Urinary bladder (tissue), 4 donors: ENCODE results near the gene SLC25A26. TPM values are rescaled to one million over a fixed set of nuclear protein-coding genes. Genes with fewer than 3 reads are reported as not detected.

Experiments used
- DNase-seq: peaks from one replicate; pipeline ENCODE4 v3.0.0-alpha.2; 2015; ENCODE audit errors: extremely low spot score
- H3K27ac ChIP-seq: one replicate; pipeline ENCODE4 v1.5.1; 2013; ENCODE audit warnings: low read depth, mild to moderate bottlenecking, moderate library complexity
- H3K36me3 ChIP-seq: one replicate; pipeline ENCODE4 v1.6.1; 2013; ENCODE audit warnings: mild to moderate bottlenecking, moderate library complexity; ENCODE audit not compliant: insufficient read depth
- H3K4me1 ChIP-seq: one replicate; pipeline ENCODE4 v1.6.1; 2013; ENCODE audit warnings: mild to moderate bottlenecking, moderate library complexity; ENCODE audit not compliant: insufficient read depth
- H3K4me3 ChIP-seq: one replicate; pipeline ENCODE4 v1.5.1; 2013; ENCODE audit warnings: low read depth, low read length
- WGBS: extraction: QIAGEN DNeasy Blood & Tissue Kit; methylation state at CpG from one replicate; pipeline ENCODE4 v1.1.7; 2013; 5-methylcytosine and 5-hydroxymethylcytosine counted together
- polyA plus RNA-seq: library from polyadenylated mRNA; stranded (reverse); fragments of 200-250 nt; gene quantifications from one replicate; pipeline ENCODE4 v1.2.3, GENCODE V29; 2013
- total RNA-seq: library from RNA; depleted of rRNA; stranded (reverse); fragments of >200 nt; gene quantifications from one replicate; pipeline ENCODE4 v1.2.3, GENCODE V29; 2014
- donor health status: healthy with polysubstance abuse.
- donor health status: healthy.

The SLC25A26 gene
- total and polyA plus RNA-seq, 2 donors: 19.1 to 21.6 TPM

DNA sequence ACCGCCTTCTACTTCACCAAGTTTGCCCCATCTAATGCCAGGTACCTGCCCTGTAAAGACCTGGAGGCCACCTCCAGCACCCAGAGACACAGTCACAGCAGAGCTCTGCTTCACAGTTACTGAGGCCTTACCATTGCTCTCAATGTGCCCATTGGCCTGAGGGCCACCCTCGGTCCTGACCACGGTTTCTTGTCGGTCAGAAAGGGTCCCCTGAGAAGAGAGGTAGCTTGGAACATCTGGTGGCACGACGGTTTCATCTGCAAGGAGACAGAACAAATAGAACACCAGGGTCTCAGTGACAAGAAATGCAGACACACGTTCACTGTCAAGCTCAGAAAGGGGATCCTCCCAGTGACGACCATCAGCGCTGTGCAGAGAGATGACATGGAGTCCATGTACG lies 161.3 kb downstream of the SLC25A26 start:
- 96% methylated on average over 10 of the region's 10 CpGs for WGBS
- Histone ChIP-seq H3K4me3 (no peak overlapping the region), H3K36me3 (peaks cover 3% of the 10 kb centered on the region), H3K4me1 (no peaks in the 10 kb centered on the region), H3K27ac (no peak overlapping the region)
- no peak for DNase-seq

DNA sequence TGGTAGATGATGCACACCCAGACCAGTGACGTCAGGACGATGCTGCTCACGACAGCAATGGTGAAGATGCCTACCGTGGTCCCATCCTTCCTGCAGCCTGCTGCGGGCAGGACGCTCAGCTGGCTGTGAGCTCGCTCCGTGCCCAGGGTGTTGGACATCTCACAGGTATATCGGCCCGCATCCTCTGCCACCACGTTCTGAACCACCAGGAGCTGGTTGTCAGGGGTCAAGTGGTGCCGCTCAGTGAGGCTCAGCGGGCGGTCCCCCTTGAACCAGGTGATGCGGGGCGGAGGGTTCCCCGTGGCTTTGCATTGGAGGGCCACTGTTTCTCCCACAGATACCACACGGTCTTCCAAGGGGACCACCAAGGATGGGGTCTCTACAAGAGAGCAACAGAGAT lies 162.2 kb downstream of the SLC25A26 start:
- 97% methylated on average over 18 of the region's 18 CpGs for WGBS
- Histone ChIP-seq H3K4me1 (no peaks in the 10 kb centered on the region), H3K4me3 (no peak overlapping the region), H3K27ac (no peak overlapping the region), H3K36me3 (peaks cover 3% of the 10 kb centered on the region)
- no peak for DNase-seq

DNA sequence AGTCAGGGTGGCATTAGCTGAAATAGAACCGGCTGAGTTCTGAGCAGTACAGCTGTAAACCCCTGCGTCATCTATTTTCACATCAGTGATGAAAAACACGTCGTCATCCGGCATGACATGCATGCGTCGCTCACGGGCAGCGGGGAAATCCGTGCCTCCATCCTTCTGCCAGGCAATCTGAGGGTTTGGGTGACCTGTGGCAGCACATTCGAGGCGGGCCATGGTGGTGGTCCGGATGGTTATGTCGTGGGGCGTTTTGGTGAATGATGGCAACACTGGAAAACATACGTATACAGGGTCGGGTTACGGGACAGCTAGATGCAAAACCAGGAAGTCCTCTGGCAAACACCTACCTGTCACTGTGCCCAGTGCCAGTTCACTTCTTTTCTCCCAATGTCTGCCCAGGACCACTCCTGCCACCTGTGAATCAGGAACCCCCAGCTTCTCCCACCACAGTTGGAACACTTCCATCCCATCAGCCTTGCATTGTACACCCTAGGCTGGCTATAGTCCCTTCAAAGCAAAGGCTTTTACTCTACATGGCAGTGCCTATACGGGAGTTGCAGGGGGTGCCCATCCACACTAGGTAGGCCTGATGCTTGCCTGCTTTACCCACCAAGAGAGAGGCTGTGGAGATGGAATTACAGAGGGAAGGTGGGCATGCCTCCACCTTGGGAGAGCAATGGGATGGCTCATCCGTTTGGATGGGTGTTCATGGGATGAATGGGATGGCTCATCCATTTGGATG lies 163.4 kb downstream of the SLC25A26 start:
- no peak overlapping the region for H3K27ac ChIP-seq
- no peak overlapping the region for H3K4me3 ChIP-seq
- 97% methylated on average over 20 of the region's 20 CpGs for WGBS
- peaks cover 3% of the 10 kb centered on the region for H3K36me3 ChIP-seq
- H3K4me1 ChIP-seq: no peaks in the 10 kb centered on the region
- DNase-seq: no peak

DNA sequence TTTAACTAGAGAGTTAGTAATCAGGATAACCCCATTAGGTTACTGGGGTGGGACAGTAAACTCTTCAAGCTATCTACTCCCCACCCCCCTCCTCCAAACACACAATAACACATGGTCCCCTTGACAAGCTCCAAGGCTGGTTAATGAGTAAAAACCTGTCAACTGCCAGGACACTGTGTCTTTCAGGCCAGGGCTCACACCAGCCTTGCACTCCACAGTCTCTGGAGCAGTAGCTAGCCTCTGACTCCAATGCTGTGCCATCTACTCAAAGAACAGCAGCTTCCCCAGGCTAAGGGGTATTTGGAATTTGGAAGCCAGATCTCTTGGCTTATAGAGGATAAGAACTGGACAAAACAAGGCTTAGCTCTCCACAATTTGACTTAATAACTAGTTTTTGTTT lies 164.3 kb downstream of the SLC25A26 start:
- no peak overlapping the region for H3K27ac ChIP-seq
- DNase-seq: no peak
- no peak overlapping the region for H3K4me3 ChIP-seq
- H3K4me1 ChIP-seq: no peaks in the 10 kb centered on the region
- peaks cover 2% of the 10 kb centered on the region for H3K36me3 ChIP-seq

DNA sequence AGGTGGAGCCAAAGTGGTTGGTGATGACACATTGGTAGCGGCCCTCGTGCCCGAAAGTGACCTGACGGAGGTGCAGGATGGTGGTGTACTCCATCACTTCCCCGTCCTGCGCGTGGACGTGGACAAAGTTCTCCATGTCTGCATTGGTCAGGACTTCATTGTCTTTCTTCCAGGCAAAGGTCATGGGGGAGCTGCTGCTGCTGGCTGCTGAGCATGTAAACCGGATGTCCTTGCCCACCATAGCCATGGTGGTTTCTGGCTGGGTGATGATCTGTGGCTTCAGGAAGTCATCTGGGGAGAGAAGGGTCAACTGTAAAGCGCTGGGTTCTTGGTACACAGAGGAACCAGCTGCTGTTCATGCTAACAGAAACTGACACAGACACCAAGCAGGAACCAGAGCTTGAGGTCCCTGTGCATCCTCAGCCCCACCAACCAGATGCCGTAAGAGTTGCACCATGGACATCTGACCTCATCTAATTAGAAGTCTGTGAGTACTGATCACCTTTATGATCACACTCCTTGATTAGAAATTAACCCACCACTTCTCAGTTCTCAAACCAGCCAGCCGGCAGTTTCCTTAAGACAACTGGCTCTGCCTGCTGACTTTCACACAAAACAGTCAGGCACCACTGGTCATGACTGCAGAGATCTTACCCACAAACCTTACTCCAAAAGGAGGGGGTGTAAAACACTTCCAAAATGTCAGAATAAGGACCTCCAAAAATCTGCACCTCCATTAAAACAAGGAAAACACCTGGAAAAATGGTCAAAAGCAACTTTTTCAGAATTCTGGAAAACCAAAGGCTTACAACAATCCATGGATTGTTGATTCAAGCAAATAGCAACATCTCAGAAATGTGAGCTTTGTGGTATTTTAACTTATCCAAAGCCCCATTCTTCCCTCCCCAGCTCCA lies 165.5 kb downstream of the SLC25A26 start:
- Histone ChIP-seq H3K27ac (no peak overlapping the region), H3K36me3 (no peaks in the 10 kb centered on the region), H3K4me3 (no peak overlapping the region), H3K4me1 (no peaks in the 10 kb centered on the region)
- WGBS: 97% methylated on average over 12 of the region's 12 CpGs
- no peak for DNase-seq

DNA sequence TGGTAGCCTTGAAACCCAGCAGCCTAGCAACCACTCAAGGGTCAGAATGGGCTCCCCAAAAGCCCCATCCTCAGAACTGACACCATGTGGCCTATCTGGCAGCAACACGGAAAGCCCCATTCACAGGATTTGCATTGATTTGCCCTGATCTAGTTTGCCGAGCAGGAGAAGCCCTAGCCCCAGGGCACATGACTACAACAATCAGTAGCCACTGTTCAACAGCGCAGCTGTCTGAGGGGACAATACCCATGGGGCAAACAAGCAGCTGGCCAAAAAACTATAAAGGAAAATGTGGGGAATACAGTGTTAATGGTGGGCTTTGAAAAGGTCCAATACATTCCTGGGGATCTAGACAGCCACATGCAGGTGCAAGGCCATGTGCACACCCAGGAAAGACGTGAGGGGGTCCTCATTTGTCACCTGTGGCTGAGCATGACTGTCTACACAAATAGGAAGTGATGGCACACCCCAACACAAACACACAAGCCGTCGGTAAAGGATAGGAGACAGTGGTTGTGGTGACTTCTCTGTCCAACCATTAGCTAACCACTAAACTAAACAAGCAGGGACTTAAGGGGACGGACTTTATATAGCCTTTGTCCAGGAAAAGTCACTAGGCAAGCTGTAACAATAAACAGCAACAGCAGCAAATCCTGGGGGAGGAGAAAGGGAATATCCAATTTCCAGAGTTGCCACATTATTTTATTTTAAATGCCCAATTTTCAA lies 166.3 kb downstream of the SLC25A26 start:
- Histone ChIP-seq H3K27ac (no peak overlapping the region), H3K4me3 (no peak overlapping the region), H3K36me3 (no peaks in the 10 kb centered on the region), H3K4me1 (no peaks in the 10 kb centered on the region)
- no peak for DNase-seq
- 89% methylated on average over 7 of the region's 7 CpGs for WGBS

DNA sequence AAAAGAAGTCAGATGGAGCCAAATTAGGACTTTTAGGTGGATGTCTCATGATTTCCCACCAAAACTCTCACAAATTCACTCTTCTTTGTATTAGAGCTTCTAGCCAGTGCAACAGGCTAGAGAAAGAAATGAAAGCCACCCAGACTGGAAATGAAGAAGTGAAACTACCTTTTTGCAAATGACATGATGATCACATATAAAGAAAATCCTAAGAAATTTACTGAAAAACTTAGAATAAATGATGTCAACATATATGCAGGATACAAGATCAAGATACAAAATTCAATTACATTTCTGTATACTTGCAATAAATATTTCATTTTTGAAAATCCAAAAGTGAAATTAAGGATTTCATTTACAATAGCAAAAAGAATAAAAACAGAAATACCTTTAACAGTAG lies 169.2 kb downstream of the SLC25A26 start:
- no peak for DNase-seq
- no peaks in the 10 kb centered on the region for H3K4me1 ChIP-seq
- H3K4me3 ChIP-seq: no peak overlapping the region
- H3K27ac ChIP-seq: no peak overlapping the region
- H3K36me3 ChIP-seq: no peaks in the 10 kb centered on the region

DNA sequence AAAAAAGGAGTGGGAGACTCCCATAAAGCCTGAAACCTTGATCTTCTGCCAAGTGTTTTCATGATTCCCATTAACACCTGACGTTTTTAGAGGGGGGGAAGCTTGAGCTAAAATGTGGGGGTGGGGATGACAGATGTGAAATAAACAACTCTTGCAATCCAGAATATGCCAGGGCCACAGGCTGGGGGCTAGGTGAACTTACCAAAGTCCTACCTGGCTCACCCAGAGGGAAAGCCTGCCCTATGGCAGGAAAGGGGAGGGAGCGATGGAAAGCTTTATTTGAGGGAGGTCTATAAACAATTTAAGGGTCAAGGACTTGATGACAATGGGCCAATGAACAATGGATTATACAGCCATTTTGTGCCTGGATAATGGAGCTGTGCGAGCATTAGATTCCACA lies 171.7 kb downstream of the SLC25A26 start:
- WGBS: 80% methylated on average over 3 of the region's 3 CpGs
- Histone ChIP-seq H3K27ac (no peak overlapping the region), H3K4me1 (no peaks in the 10 kb centered on the region), H3K4me3 (no peak overlapping the region), H3K36me3 (no peaks in the 10 kb centered on the region)
- no peak for DNase-seq

DNA sequence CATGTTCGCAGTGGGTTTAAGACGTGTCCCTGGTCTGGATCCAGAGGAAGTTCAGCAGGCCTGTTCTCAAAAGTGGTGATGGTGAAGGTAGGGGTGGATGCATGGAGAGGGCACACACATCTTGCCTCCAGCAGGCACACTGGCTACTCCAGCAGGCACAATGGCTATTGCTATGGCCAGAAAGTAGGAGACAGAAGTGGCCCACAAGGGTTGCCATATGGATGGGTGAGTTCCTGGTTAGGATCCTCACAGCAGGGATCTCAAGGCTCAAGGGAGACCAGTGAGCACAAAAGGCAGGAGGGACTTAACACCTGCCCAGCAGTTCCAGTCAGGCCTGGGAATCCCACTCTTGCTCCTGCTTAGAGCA lies 172.1 kb downstream of the SLC25A26 start:
- H3K4me3 ChIP-seq: no peak overlapping the region
- DNase-seq: no peak
- no peaks in the 10 kb centered on the region for H3K4me1 ChIP-seq
- WGBS: 96% methylated on average over 2 of the region's 2 CpGs
- no peak overlapping the region for H3K27ac ChIP-seq
- H3K36me3 ChIP-seq: no peaks in the 10 kb centered on the region

DNA sequence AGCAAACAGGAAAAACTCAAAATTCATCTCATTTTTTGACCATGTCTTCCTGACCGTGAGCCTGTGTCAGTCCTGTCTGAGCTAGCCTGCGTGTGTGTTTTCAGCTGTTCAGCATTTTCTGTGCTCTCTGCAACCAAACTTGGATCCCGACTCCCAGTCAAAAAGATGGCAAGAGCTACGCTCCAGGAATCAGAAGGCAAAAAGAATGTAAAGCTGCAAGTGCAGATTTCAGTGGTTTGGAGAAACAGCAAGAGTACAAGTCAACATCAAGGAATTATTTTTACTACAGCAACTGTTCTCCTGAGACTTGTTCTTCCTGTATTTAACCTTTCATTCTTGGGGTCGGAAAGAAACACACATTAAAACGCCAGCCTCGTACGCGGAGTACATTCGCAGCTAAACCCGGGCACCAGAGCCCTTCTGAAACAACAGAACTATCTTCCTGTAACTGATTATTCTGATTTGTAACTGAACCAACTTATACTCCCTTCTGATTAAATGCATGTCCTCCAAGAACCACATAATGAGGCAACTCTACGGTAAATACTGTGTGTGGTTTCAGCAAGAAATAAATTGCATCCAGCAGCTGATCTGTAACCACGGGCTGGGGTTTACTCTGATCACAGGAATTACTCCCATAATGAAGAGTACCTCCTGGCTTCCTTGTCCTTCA lies 172.7 kb downstream of the SLC25A26 start:
- no peak overlapping the region for H3K4me3 ChIP-seq
- H3K27ac ChIP-seq: no peak overlapping the region
- DNase-seq: no peak
- no peaks in the 10 kb centered on the region for H3K4me1 ChIP-seq
- no peaks in the 10 kb centered on the region for H3K36me3 ChIP-seq
- WGBS: 64% methylated on average over 13 of the region's 13 CpGs

DNA sequence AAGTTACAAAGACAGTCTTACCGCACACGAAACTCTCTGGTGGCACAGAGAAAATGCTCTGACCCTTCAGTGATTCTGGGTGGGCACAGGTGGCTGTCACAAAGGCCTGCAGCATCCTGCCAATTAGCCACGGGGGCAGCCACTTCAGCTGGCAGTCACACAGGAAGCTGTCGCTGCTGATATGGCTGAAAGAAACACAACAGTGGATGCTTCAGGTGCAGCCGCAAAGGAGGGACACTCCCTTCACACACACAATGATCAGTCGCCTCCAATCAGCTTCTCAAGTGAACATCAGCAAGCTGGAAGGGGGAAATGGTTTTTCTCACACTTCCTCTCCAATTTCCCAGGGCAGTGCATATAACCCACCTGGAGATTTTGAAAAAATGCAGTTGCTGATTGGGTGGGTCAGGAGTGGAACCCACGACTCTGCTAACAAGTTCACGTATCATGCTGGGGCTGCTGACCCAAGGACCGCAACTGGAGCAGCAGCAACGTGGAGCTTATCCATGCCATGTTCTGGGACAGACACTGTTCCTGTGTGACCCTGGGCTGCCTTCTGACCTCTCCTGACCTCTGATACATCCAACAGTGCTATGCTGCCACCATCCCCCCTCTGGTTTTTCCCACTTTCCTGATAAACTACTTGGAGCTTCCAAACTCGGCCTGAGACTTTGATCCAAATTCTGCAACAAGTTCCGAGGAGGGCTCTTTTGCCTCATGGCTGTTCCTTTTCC lies 173.4 kb downstream of the SLC25A26 start:
- 80% methylated on average over 12 of the region's 12 CpGs for WGBS
- DNase-seq: no peak
- no peaks in the 10 kb centered on the region for H3K4me1 ChIP-seq
- H3K4me3 ChIP-seq: no peak overlapping the region
- no peaks in the 10 kb centered on the region for H3K36me3 ChIP-seq
- H3K27ac ChIP-seq: no peak overlapping the region

DNA sequence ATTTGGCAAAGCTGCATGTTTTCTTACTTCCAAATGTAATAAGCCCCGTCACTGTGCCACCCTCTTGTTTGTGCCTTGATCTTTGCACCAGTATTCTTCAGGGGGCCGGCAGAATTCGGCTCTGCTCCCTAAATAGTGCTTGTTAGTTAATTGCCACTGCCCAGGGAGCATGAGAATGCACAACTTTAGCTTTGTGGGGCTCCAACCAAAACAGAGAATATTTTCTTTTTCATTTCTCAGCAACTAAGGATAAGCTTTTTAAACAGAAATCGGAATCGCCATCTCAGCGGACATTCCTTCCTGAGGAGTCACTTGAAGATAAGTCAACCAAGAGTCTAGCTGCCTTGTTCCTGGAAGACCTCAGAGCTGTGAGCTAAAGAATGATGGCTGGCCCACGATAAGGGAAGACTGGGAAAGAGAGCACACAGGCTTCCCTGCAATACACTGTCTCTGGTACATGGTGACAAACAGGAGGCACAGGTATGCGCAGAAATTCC lies 174.0 kb downstream of the SLC25A26 start:
- Histone ChIP-seq H3K4me3 (no peak overlapping the region), H3K4me1 (no peaks in the 10 kb centered on the region), H3K36me3 (no peaks in the 10 kb centered on the region), H3K27ac (no peak overlapping the region)
- no peak for DNase-seq
- WGBS: 81% methylated on average over 8 of the region's 8 CpGs

DNA sequence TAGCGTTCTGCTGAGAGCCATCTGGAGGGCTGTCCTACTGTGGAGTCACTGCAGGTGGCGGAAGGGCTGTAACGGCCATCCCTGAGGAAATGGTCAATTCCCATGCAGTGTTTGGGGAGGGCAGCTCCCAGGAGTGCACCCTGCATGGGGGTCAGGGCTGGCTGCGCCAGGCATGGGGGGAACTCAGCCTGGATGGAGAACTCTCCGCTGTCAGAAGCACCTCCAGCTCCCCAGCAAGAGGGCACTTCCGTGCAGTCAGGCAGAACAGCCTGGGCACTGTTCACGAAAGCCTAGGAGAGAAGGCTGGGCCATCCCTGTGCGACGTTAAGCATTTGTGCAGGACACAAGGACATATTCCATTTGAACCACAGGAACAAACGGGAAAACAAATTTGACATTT lies 174.8 kb downstream of the SLC25A26 start:
- whole genome bisulfite sequencing: 94% methylated on average over 10 of the region's 10 CpGs
- no peak overlapping the region for H3K4me3 ChIP-seq
- no peak overlapping the region for H3K27ac ChIP-seq
- no peaks in the 10 kb centered on the region for H3K4me1 ChIP-seq
- DNase-seq: no peak
- no peaks in the 10 kb centered on the region for H3K36me3 ChIP-seq
